Measurements from ENCODE around the gene KRT1.

KRT1 gene

GRCh38 chr12:52659395-52659794 lies 20.8 kb downstream of the KRT1 start:
- no peak for FAIRE-seq

- FAIRE-seq, result no peak
Observed at GRCh38 chr12:52658196-52658595, 22.0 kb downstream of the KRT1 start.

GRCh38 chr12:52657250-52657902 lies 22.8 kb downstream of the KRT1 start:
- FAIRE-seq, result no peak

GRCh38 chr12:52656616-52657015 lies 23.6 kb downstream of the KRT1 start:
- no peak for FAIRE-seq

GRCh38 chr12:52655720-52656124 lies 24.5 kb downstream of the KRT1 start:
- FAIRE-seq, result no peak

- FAIRE-seq, result no peak
Observed at GRCh38 chr12:52655251-52655650, 25.0 kb downstream of the KRT1 start.

- no peak for FAIRE-seq
Observed at GRCh38 chr12:52651726-52652261, 28.4 kb downstream of the KRT1 start, which contains the start of gene KRT2. TSS of gene KRT2 (minus strand) at chr12:52652211. CDS start at chr12:52652142, 69 bp downstream.

GRCh38 chr12:52650520-52651081 lies 29.6 kb downstream of the KRT1 start:
- no peak for FAIRE-seq

GRCh38 chr12:52649066-52649465 lies 31.1 kb downstream of the KRT1 start:
- FAIRE-seq, result no peak

GRCh38 chr12:52648012-52648550 lies 32.1 kb downstream of the KRT1 start:
- FAIRE-seq, result no peak

- FAIRE-seq, result no peak
Observed at GRCh38 chr12:52647601-52648000, 32.6 kb downstream of the KRT1 start.

GRCh38 chr12:52646613-52647012 lies 33.6 kb downstream of the KRT1 start:
- no peak for FAIRE-seq

GRCh38 chr12:52645982-52646381 lies 34.2 kb downstream of the KRT1 start:
- no peak for FAIRE-seq

GRCh38 chr12:52645120-52645761 lies 35.0 kb downstream of the KRT1 start:
- no peak for FAIRE-seq

- FAIRE-seq, result no peak
Observed at GRCh38 chr12:52644078-52644415, 36.2 kb downstream of the KRT1 start.

- FAIRE-seq, result no peak
Observed at GRCh38 chr12:52643233-52644077, 36.8 kb downstream of the KRT1 start.

GRCh38 chr12:52641468-52641867 lies 38.7 kb downstream of the KRT1 start:
- FAIRE-seq, result no peak

GRCh38 chr12:52637299-52637698 lies 42.9 kb downstream of the KRT1 start:
- no peak for FAIRE-seq

GRCh38 chr12:52636592-52637258 lies 43.5 kb downstream of the KRT1 start:
- no peak for FAIRE-seq

GRCh38 chr12:52636189-52636588 lies 44.0 kb downstream of the KRT1 start:
- FAIRE-seq, result no peak

GRCh38 chr12:52634266-52635056 lies 45.7 kb downstream of the KRT1 start:
- no peak for FAIRE-seq

- FAIRE-seq, result no peak
Observed at GRCh38 chr12:52633383-52633782, 46.8 kb downstream of the KRT1 start.
